Measurements from ENCODE around the gene FZD2. TPM values are rescaled to one million over a fixed set of nuclear protein-coding genes. Genes with fewer than 3 reads are reported as not detected.

The FZD2 gene
- total and polyA plus RNA-seq, 2 of the 8 experiments (the other 6 are each of a cell fraction or from before 2014, with no cell fraction given), result 17.6 to 86.7 TPM

DNA sequence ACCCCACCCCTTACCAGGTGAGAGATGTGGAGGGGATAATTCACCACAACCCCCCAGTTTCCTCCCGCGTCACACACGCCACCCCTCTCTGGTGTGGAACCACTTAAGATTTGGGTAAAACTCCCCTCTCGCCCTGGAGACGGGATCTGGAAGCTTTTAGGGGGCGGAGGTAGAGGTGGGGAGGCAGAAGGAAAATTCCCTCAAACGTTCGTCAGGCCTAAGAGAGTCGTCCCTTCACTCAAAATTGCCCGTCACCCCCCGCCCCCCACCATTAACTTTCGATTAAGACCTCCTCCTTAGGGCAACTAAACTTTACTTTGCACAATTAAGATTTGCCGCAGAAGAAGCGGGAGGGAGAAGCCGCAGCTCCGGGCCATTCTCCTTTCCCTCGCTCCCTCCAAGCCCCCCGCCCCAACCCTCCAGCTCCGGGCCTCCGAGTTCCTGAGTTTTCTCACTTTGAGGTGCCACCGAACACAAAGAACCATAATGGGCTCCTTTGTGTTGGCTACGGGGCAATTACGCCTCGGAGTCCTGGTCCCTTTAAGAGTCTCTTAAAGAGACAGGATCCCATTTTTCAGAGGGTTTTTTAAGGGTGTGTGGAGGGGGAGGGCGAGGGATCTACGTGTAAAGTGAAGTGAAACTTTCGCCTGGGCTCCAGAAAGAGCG, 985 bp upstream of the FZD2 start (continued):
- TF ChIP-seq, protein P1, sequence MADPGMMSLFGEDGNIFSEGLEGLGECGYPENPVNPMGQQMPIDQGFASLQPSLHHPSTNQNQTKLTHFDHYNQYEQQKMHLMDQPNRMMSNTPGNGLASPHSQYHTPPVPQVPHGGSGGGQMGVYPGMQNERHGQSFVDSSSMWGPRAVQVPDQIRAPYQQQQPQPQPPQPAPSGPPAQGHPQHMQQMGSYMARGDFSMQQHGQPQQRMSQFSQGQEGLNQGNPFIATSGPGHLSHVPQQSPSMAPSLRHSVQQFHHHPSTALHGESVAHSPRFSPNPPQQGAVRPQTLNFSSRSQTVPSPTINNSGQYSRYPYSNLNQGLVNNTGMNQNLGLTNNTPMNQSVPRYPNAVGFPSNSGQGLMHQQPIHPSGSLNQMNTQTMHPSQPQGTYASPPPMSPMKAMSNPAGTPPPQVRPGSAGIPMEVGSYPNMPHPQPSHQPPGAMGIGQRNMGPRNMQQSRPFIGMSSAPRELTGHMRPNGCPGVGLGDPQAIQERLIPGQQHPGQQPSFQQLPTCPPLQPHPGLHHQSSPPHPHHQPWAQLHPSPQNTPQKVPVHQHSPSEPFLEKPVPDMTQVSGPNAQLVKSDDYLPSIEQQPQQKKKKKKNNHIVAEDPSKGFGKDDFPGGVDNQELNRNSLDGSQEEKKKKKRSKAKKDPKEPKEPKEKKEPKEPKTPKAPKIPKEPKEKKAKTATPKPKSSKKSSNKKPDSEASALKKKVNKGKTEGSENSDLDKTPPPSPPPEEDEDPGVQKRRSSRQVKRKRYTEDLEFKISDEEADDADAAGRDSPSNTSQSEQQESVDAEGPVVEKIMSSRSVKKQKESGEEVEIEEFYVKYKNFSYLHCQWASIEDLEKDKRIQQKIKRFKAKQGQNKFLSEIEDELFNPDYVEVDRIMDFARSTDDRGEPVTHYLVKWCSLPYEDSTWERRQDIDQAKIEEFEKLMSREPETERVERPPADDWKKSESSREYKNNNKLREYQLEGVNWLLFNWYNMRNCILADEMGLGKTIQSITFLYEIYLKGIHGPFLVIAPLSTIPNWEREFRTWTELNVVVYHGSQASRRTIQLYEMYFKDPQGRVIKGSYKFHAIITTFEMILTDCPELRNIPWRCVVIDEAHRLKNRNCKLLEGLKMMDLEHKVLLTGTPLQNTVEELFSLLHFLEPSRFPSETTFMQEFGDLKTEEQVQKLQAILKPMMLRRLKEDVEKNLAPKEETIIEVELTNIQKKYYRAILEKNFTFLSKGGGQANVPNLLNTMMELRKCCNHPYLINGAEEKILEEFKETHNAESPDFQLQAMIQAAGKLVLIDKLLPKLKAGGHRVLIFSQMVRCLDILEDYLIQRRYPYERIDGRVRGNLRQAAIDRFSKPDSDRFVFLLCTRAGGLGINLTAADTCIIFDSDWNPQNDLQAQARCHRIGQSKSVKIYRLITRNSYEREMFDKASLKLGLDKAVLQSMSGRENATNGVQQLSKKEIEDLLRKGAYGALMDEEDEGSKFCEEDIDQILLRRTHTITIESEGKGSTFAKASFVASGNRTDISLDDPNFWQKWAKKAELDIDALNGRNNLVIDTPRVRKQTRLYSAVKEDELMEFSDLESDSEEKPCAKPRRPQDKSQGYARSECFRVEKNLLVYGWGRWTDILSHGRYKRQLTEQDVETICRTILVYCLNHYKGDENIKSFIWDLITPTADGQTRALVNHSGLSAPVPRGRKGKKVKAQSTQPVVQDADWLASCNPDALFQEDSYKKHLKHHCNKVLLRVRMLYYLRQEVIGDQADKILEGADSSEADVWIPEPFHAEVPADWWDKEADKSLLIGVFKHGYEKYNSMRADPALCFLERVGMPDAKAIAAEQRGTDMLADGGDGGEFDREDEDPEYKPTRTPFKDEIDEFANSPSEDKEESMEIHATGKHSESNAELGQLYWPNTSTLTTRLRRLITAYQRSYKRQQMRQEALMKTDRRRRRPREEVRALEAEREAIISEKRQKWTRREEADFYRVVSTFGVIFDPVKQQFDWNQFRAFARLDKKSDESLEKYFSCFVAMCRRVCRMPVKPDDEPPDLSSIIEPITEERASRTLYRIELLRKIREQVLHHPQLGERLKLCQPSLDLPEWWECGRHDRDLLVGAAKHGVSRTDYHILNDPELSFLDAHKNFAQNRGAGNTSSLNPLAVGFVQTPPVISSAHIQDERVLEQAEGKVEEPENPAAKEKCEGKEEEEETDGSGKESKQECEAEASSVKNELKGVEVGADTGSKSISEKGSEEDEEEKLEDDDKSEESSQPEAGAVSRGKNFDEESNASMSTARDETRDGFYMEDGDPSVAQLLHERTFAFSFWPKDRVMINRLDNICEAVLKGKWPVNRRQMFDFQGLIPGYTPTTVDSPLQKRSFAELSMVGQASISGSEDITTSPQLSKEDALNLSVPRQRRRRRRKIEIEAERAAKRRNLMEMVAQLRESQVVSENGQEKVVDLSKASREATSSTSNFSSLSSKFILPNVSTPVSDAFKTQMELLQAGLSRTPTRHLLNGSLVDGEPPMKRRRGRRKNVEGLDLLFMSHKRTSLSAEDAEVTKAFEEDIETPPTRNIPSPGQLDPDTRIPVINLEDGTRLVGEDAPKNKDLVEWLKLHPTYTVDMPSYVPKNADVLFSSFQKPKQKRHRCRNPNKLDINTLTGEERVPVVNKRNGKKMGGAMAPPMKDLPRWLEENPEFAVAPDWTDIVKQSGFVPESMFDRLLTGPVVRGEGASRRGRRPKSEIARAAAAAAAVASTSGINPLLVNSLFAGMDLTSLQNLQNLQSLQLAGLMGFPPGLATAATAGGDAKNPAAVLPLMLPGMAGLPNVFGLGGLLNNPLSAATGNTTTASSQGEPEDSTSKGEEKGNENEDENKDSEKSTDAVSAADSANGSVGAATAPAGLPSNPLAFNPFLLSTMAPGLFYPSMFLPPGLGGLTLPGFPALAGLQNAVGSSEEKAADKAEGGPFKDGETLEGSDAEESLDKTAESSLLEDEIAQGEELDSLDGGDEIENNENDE (IDR thresholded peaks at IDR 0.05; ENCODE audit: insufficient replicate concordance, low read length), result no peak
- 0 out of 2 replicates have a peak, but pooled peaks have one; percentile 5 for TF ChIP-seq CREB1 (IDR thresholded peaks at IDR 0.05)
- peak; percentile 58; the same call in 1 of the 2 replicates for TF ChIP-seq RBBP5 (IDR thresholded peaks at IDR 0.05; ENCODE audit: borderline replicate concordance, low read depth, low read length)
- TF ChIP-seq, protein P2, sequence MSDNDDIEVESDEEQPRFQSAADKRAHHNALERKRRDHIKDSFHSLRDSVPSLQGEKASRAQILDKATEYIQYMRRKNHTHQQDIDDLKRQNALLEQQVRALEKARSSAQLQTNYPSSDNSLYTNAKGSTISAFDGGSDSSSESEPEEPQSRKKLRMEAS (IDR thresholded peaks at IDR 0.05), result 0 out of 2 replicates have a peak, but pooled peaks have one; percentile 54
- peak; percentile 85 for TF ChIP-seq SP1 (IDR thresholded peaks at IDR 0.05; ENCODE audit: low read depth, low read length)
- TF ChIP-seq CEBPB (IDR thresholded peaks at IDR 0.05; ENCODE audit: low read depth, low read length), result no peak
- peak; percentile 3; the same call in 1 of the 2 replicates for TF ChIP-seq JUND (IDR thresholded peaks at IDR 0.05; ENCODE audit: low read length)
- TF ChIP-seq EZH2 (IDR thresholded peaks at IDR 0.05; ENCODE audit: low read depth, low read length, severe bottlenecking), result no peak
- TF ChIP-seq KDM4A (IDR thresholded peaks at IDR 0.05; ENCODE audit: low read depth, low read length, severe bottlenecking), result peak; percentile 25
- peak; percentile 97 for TF ChIP-seq NANOG (IDR thresholded peaks at IDR 0.05; ENCODE audit: insufficient read depth, low read depth, low read length, poor library complexity, severe bottlenecking)

All from H1 (cell line).